ENCODE measurements around the gene PKIB.

The PKIB gene

DNA sequence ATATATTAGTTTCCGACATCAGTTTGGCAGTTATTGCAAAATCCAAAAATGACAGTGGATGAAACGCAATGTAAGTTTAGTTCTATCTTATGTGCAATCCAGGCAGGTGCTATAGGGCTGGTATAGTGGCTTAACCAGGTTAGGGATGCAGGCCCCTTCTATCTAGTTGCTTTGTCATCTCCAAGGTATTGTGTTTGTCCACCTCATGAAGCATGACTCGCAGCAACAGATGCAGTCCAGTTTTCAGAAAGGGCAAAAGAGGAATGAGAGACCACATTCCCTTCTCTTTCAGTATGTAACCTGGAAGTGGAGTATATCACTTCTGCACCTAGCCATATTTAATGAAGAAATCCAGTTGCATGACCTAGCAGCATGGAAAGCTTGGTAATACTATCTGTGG is 59.7 kb downstream of the PKIB start:
- no peak for DNase-seq (ENCODE audit: low read depth)

DNA sequence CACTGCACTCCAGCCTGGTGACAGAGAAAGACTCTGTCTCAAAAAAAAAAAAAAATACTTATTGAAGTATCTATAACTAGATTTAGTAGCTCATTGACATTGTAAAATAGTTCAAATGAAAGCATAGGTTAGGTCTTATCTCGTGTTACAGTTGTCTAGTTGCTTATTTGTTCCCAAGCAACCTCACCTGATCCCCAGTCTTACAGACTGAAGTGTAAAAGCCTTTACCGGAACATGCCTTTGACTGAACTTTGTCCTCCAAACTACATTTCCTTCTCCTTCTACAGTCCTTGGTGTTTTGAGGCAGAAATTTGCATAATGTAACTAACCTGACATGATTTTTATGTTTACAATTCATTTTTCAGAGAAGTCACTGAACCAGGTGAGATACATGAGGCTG is 61.0 kb downstream of the PKIB start:
- DNase-seq (ENCODE audit: low read depth): no peak

DNA sequence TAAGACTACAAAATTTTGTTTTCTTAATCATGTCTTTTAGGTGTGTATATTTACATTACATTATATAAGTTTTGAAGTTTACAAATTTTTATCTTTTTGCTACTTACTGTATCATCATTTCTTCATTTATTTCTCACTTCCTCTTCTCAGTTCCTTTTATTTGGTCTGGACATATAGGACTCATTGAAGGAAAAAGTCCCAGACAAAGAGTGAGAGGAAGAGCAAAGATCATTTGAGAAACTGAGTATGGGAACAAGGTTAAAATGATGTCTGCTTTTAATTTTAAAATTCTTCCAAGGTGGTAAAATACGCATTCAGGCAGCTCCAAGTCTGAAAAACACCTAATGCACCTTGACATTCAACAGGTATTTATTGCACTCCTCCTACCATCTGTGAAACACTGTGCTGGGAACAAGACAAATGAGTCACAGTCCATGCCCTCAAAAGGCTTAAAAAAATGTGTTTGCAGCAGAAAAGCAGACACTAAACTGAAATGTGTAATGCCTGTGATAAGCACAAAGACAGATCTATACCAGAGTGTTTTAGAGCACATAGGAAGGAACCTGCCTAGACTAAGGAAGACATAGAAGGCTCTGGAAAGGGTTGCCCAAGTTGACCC is 63.2 kb downstream of the PKIB start:
- DNase-seq (ENCODE audit: low read depth): no peak

- no peak for DNase-seq (ENCODE audit: low read depth)
Measured at GRCh38 chr6:122676146-122676545, 65.9 kb downstream of the PKIB start.

DNA sequence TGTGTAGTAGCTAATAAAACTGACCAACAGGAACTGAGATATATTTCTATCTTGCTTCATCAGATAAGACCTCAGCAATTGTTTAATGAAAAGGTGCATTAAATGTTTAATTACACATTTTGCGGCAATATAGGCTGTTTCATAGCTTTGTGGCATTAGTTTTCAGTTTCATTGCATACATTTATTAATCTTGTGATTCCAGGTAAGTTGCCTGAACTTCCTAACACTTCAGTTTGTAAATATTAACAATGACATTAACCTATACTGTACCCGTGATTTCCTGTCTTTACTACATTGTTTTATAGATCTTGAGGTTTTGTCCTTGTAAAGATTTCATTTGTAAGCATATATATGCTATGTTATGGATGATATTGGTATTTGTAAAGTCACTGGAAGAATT is 66.5 kb downstream of the PKIB start:
- DNase-seq (ENCODE audit: low read depth): no peak

GRCh38 chr6:122677406-122677805 is 67.2 kb downstream of the PKIB start:
- DNase-seq (ENCODE audit: low read depth): no peak

DNA sequence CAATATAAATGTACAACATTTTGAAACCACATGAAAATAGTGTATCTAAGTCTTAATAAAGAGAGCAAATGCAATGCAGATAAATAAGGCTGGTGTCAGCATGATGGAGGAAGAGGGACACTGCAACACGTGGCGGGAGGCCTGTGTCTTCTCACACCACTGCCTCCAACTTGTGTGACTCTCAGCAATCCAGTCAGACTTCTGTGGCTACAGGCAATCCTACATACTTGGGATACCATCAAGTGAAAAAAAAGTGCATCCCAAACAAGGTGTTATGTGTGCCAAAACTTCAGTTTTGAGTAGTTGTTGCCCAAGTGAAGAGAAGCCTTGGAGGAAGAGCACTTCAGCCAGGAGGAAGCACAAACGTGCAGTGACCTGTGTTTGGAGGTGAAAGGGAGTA is 68.6 kb downstream of the PKIB start:
- DNase-seq (ENCODE audit: low read depth): no peak

- no peak for DNase-seq (ENCODE audit: low read depth)
Measured at GRCh38 chr6:122681705-122682104, 71.5 kb downstream of the PKIB start.

GRCh38 chr6:122683989-122684651 is 73.9 kb downstream of the PKIB start:
- no peak for DNase-seq (ENCODE audit: low read depth)

DNA sequence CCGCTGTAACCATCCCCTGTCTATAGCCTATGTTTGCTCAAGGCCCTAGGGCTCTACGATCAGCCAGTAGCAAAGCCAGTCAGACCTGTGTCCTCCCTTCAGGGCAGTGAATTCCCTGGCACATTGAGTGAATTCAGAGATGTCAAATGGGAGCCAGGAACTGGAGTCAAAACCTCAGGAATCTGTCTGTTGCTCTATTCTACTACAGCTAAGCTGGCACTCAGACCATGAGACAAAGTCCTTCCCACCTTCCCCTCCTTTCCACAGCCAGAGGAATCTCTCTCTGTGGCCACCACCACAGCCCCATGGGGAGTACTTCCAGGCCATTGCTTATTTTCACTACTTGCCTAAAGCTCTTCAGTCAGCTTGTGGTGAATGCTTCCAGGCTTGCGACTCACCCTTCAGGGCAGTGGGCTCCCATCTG is 82.0 kb downstream of the PKIB start:
- DNase-seq (ENCODE audit: low read depth): peak; percentile 89

- DNase-seq (ENCODE audit: low read depth): no peak
Measured at GRCh38 chr6:122692807-122693580, 82.8 kb downstream of the PKIB start.

- no peak for DNase-seq (ENCODE audit: low read depth)
Measured at GRCh38 chr6:122694075-122694474, 83.9 kb downstream of the PKIB start.

GRCh38 chr6:122694602-122695001 is 84.4 kb downstream of the PKIB start:
- DNase-seq (ENCODE audit: low read depth): no peak

DNA sequence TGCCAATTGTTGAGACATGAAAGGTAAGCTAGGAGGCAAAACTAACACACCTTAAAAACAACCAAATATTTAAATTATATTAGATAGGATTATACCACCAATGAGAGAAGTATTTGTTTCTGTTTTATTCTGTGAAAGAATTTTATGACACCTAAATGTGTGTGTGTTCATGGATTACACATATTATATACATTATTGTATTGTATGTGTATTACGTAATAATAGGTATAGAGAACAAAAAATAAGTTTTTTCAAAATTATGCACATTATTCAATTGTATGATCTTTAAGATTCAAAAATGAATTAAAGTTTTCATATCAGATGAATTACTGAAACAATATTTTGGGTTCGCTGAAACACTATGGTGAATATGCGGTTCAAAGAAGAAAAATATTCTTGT is 85.0 kb downstream of the PKIB start:
- no peak for DNase-seq (ENCODE audit: low read depth)

DNA sequence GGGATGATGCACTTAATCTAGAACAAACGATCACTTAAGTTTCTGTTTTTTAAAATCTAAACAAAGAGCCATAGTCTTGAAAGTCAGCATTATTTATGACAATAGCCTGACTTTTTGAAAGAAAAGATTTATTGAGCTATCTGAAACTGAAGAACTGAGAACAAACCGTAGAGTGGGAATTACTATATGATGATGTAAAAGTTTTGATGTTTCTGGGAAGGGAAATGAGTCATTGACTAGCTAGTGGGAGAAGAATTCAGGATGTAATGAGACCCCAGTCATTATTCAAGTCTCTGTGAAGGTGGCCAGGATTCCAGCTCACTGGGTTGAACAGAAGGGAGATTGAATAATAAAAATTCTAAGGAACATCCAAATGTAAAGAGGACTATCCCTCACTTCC is 85.9 kb downstream of the PKIB start:
- peak; percentile 85 for DNase-seq (ENCODE audit: low read depth)

DNA sequence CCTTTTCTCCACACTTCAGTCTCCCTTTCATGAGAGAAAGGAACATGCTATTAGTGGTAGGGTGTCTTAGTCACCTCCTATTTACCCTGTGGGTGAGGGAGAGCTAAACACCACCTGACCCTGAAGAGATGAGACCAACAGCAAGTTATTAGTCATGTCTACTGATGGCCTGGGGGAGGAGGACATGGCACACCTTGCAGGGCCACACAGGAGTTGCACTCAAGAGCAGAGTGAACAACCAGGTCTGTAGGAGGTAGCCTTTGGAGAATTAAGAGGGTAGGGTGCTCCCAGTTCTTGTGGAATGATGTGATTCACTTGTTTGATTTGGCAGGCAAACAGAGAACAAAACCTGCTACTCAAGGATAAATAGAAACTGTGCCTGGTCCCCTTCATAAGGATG is 86.6 kb downstream of the PKIB start:
- DNase-seq (ENCODE audit: low read depth): peak; percentile 19

- DNase-seq (ENCODE audit: low read depth): no peak
Measured at GRCh38 chr6:122697458-122697857, 87.3 kb downstream of the PKIB start.

DNA sequence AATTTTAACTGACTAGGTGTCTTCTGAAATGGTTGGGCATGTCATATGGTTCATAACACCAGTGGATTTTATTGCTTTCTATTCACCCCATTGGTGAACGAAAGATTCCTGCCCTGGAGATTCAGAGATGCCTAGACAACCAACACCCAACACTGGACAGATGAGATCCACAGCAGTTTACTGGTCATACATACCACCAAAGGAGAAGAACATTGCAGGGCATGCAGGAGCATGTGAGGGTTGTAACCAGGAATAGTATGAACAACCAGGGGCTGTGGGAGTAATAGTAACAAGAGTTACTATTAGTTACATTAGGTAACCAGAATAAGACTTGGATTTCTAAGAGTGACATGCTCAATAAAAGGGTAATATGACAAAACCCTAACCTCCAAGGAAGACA is 91.5 kb downstream of the PKIB start:
- no peak for DNase-seq (ENCODE audit: low read depth)

GRCh38 chr6:122702841-122703240 is 92.6 kb downstream of the PKIB start:
- DNase-seq (ENCODE audit: low read depth): no peak

DNA sequence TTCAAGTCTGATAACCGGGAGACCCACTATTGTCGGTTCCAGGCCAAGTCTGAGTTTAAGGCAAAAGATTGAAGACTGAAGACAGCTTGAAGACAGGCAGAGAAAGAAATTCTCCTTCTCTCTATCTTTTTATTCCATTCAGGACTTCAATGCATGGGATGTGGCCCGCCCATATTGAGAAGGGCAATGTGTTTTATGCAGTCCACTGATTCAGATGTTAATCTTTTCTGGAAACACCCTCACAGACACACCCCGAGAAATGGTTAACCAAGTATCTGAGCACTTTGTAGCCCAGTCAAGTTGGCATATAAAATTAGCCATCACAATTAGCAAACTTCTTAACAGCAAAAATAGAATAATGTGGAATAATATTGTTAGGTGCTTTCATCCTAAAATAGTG is 93.9 kb downstream of the PKIB start:
- no peak for DNase-seq (ENCODE audit: low read depth)

- no peak for DNase-seq (ENCODE audit: low read depth)
Measured at GRCh38 chr6:122709922-122710512, 99.8 kb downstream of the PKIB start.

GRCh38 chr6:122710908-122711635 is 100.9 kb downstream of the PKIB start:
- DNase-seq (ENCODE audit: low read depth): no peak

Data from EH (cell line).